Right hindlimb (tissue), 1 donor: ENCODE results near the gene GABBR2.

ENCODE experiments used
- DNase-seq: peaks from one replicate; pipeline ENCODE4 v3.0.0-alpha.2; 2018

The GABBR2 gene

GRCh38 chr9:98332405-98332831, 376.3 kb downstream of the GABBR2 start:
- DNase-seq = no peak

DNA sequence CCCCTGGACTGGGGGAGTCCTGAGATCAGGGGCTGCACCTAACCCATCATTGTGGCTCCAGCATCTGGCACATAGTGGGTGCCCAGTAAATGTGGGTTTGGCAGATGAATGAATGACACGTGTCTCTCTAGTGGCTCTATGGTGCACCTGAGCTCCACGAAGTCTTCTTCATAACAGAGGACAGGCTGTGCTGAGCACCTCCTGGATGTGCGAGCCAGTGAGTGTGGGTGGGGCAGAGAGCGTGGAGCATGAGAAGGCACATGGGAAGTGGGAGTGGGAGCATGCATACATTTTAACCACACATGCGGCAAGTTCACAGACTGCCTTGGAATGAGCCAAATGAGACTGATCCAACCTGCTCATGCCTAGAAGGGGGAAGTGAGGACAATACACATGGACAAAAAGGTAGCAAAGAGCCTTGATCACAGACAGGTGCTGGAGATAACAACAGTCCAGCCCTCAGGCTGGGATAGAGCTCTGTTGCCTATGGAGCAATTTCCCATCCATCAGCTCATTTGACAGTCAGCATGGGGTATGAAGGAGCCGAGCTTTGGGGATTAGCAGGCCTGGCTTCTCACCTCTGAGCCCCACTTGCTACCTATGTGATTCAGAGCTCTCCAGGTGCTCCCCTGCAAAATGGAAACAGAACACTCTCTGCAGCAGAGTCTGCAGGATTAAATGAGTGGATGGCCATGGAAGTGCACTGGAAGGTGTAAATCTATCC, 377.0 kb downstream of the GABBR2 start:
- no peak for DNase-seq

- no peak for DNase-seq
Observed at GRCh38 chr9:98330831-98331230, 377.9 kb downstream of the GABBR2 start.

DNA sequence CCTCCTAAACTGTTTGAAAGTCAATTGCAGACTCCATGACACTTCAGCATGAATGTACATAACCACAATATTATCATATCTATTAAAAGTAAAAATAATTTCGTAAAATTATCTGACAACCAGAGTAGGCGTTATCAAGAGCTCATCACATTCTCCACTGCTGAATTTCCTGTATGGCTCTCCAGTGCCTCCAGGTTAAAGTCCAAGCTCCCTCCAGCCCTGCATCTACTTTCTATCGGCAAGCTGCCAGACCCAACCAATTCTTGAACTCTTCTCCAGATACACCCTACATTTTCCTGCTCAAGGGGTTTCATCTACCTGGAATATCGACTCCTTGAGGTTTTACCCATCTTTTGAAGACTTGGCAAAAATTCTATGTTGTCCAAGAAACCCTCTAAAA, 378.8 kb downstream of the GABBR2 start:
- no peak for DNase-seq

DNA sequence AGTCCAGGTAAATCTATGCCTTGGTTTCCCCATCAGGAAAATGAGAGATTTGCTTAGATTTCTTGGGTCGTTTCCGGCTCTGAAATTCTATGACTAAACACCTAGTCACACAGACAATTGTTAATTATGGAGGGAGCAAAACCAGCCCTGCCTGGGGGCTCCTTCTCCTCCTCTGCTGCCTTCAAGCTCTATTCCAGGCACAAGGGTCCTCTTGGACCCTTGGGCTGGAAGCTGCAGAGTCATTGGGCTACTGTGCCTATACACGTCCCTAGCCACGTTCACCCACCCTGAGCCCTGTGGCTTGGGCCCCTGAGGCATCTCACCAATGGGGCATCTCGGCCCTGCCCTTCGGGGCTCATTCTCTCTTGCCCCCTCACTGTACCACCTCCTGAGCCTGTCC, 379.5 kb downstream of the GABBR2 start:
- DNase-seq = no peak

- no peak for DNase-seq
Observed at GRCh38 chr9:98328770-98329169, 380.0 kb downstream of the GABBR2 start.

GRCh38 chr9:98328141-98328540, 380.6 kb downstream of the GABBR2 start:
- no peak for DNase-seq

- DNase-seq = no peak
Observed at GRCh38 chr9:98327249-98327561, 381.5 kb downstream of the GABBR2 start.

DNA sequence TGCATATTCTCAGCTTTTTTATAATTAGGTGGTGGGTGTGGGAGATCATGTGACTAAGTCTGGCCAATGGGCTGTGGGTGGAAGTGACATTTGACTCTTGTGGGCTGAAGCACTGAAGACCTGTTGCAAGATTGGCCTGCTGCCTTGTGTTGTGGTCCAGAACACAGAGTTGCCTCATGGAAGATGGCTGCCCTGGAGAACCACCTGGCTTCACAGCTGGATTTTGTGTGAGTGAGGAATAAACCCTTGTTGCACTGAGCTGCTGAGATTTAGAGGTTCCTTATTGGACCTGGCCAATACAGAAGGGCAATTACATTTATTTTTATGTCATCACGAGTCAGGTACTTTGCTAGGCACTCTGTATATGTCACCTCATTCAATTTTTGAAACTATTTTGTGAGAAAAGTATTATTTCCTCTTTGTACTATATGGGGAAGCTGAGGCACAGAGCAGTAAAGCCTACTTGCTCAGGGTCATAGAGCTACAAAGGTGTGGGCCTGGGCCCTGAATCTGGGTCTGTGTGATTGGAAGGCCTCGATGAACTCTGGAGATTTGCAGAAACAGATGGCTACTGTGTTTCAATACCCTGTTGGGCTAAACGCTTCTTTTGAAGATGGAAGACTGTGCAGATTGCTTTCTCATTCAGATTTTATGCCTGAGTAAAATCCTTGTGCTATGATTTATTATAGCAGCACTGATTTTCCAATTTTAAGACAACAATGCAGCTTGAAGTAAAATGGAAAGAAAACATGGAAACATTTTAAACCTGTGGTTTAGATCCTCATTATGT, 382.1 kb downstream of the GABBR2 start:
- DNase-seq = no peak

GRCh38 chr9:98324801-98325200, 383.9 kb downstream of the GABBR2 start:
- no peak for DNase-seq

GRCh38 chr9:98323831-98324135, 385.0 kb downstream of the GABBR2 start:
- DNase-seq = no peak

DNA sequence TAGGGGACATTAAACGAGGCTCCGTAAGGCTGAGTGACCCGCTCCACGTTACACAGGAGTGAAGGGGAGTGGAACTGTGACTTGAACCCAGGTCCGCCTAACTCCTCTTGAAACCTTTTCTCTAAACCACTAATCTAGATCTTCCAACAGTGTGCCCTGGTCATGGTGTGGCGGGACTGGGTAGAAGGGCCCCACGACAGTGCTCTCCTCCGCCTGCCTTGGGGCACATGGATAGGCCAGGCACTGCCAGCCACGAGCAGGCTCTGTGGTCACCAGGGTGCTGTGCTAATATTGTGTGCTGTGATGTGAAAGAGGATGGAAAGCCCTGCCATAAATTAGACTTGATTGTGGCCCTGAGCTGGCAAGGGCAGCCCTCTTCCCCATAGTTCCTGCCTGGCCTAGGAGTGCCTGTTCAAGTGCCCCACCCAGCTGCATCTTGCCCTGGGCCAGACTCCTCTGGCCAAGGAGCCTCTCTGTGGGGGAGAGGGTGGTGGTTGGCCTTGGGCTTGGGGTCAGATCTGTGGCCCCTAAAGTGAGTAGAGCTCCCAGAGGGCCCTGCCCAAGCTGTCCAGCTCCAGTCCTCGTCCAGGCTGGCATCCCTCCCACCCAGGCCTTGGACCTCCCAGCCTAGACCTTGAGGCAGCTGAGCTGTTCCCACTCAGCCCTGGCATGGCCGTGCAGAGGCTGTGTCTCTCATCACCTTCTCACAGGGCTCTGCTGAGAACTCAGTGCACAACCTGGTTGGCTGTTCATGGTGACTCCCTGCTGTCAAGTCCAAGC, 385.5 kb downstream of the GABBR2 start:
- DNase-seq = no peak

DNA sequence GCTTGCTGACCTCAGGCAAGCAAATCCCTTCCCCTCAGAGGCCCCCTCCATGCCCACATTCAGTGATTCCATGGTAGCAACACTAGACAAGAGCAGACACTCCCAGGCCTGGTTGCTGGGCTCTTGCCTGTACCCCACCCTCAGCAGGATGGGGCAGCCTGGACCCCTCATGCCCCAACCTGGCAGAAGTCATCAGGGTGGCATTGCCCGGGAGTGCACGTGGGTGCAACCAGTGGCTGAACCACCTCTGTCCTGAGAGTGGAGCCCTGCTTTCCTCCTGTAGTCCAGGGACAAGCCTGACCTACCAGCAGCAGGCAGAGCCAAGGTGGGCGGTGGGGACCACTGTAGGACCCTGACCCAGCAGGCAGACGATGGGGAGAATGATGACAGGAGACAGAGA, 387.5 kb downstream of the GABBR2 start:
- no peak for DNase-seq

GRCh38 chr9:98318834-98319478, 389.8 kb downstream of the GABBR2 start:
- DNase-seq = no peak

DNA sequence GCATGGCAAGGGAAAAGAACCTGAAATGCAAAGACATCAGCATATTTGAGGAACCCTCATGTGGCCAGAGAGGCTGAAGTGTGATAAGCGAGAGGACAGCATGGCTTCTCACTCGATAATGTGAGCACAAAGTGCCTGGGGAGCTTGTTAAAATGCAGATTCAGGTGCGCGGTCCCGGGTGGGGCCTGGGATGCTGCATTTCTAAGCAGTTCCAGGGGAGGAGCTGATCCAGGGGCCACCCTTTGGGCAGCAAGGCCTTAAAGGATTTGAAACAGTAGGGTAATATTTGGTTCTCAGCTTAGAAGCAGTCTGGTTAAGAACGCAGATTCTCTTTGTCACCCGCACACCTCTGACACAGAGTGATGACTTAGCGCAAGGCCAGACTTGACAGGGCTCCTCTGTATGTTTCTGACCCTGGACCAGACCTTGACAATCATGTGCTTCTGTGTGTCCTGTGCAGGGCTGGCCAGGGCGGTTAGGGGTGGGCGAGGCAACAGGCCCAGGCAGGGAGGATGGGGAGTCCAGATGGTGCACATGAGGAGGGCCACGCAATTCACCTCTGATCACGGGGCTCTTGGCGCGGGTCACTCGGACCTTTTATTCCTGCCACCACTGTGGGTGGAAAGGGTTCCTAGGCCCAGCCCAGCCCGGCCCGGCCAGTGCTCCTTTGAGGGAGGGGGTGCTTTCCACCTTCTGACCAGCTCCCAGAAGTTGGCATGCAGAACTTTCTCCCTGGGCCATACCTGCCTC, 390.5 kb downstream of the GABBR2 start:
- no peak for DNase-seq

DNA sequence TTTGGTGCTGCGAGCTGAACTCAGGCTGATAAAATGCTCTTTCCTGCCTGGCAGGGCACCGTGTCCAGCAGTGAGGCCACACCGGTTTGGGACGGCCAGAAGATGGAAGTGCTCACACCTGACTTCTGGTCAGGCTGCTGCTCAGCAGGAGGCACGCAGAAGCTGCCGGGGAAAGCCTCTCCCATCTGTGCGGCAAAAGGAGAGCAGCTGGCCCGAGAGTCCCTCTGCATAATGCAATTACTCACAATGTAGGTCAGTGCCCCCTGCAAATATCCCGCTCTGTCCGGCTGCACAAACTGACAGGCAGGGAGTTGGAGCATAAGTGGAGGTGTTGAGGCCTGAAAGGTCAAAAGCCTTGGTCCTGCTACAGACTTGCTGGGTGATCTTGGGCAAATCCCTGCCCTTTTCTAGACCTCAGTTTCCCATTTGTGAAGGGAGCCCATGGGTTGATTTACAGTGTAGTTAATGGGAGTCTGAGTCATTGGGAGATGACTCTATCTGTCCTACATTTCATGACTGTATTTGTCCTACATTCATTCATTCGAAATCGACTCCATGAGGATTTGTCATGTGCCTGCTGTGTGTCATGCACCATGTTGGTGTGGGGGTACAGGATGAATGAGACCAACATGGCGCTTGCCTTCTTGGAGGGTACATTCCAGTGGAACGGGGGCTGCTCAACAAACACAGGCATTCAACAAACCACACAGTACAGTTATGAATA, 391.4 kb downstream of the GABBR2 start:
- no peak for DNase-seq

DNA sequence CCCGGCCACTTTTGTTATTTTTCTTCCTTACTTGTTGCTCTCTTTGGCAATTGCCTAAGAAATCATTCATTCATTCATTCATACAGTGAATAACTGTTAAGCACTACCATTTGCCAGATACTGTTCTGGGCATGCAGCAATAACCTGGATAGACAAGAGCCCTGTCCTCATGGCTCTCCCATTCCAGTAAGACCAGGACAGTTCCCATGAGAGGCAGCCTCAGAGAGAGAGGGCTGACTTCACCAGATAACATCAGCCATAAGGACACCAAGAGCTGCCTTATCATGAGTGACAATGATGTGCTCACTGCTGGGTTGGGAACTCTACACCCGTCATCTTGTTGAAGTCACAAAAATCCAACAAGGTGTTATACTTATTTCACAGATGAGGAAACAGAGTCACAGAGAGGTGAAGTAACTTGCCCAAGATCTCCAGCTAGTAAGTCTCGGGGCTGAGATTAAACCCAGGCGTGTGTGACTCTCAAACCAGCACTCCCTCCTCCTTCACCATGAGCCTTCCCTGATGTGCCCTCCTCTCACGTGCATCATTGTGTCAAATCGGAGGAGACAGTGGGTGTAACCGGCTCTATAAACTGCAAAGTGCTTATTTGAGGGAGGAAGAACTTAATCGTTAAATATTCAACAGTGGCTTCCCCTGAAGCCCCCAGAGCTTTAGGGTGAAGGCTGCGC, 392.1 kb downstream of the GABBR2 start:
- no peak for DNase-seq

GRCh38 chr9:98315551-98316060, 393.1 kb downstream of the GABBR2 start:
- DNase-seq = peak; percentile 83

- DNase-seq = no peak
Observed at GRCh38 chr9:98315067-98315453, 393.7 kb downstream of the GABBR2 start.

GRCh38 chr9:98314381-98315066, 394.2 kb downstream of the GABBR2 start:
- DNase-seq = no peak

DNA sequence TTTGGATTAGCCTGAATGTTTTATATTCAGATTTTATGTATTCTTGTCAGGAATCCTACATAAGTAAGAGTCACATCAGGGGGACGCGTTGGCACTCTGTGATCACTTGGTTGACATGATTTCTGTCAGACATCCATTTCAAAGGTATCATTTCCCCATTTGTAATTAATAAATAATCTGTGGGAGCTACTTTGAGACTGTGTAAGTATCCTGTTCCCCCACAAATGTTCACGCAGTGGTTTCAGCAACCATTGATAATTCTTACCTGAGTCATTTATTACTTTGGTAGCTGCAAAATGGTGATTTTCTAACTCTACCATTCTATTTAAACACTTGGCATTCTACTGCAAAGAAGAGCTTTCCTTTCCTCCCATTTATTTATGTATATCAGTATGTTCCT, 396.4 kb downstream of the GABBR2 start:
- DNase-seq = no peak
